GM18498 (cell line): ENCODE results near the gene PRTFDC1.
"Not testable (repeated sequence)": the region's sequence is repeated elsewhere in the genome, so short reads cannot be mapped to it uniquely, and the experiment has no call there.

Experiments used
- ATAC-seq: cut with Tn5 transposase; IDR thresholded peaks from one replicate; pipeline ENCODE4 v1.9.1; 2021; ENCODE audit warnings: mild to moderate bottlenecking, moderate library complexity; ENCODE audit not compliant: unreplicated experiment

PRTFDC1 gene

GRCh38 chr10:24952143-24952706 is at the start of gene PRTFDC1:
Gene PRTFDC1 (minus strand): TSS chr10:24952606. CDS start chr10:24952575, 31 bp downstream.
- peak; percentile 36 for ATAC-seq

GRCh38 chr10:24998044-24998443 is 45.6 kb upstream of the PRTFDC1 start:
- no peak for ATAC-seq

- ATAC-seq = no peak
Observed at GRCh38 chr10:24995072-24995471, 42.7 kb upstream of the PRTFDC1 start.

- ATAC-seq = no peak
Observed at GRCh38 chr10:24993237-24993958, 41.0 kb upstream of the PRTFDC1 start.

- ATAC-seq = no peak
Observed at GRCh38 chr10:24992512-24993133, 40.2 kb upstream of the PRTFDC1 start.

- no peak for ATAC-seq
Observed at GRCh38 chr10:24991298-24991697, 38.9 kb upstream of the PRTFDC1 start.

- no peak for ATAC-seq
Observed at GRCh38 chr10:24989867-24990266, 37.5 kb upstream of the PRTFDC1 start.

- no peak for ATAC-seq
Observed at GRCh38 chr10:24988831-24989640, 36.6 kb upstream of the PRTFDC1 start.

GRCh38 chr10:24984906-24985305 is 32.5 kb upstream of the PRTFDC1 start:
- ATAC-seq = no peak

- ATAC-seq = no peak
Observed at GRCh38 chr10:24983946-24984345, 31.5 kb upstream of the PRTFDC1 start.

- no peak for ATAC-seq
Observed at GRCh38 chr10:24983130-24983529, 30.7 kb upstream of the PRTFDC1 start.

GRCh38 chr10:24982319-24983112 is 30.1 kb upstream of the PRTFDC1 start:
- ATAC-seq = peak; percentile 70

- no peak for ATAC-seq
Observed at GRCh38 chr10:24981161-24981710, 28.8 kb upstream of the PRTFDC1 start.

GRCh38 chr10:24979685-24980084 is 27.3 kb upstream of the PRTFDC1 start:
- no peak for ATAC-seq

- no peak for ATAC-seq
Observed at GRCh38 chr10:24974976-24975375, 22.6 kb upstream of the PRTFDC1 start.

GRCh38 chr10:24973163-24973562 is 20.8 kb upstream of the PRTFDC1 start:
- no peak for ATAC-seq

- no peak for ATAC-seq
Observed at GRCh38 chr10:24971374-24971773, 19.0 kb upstream of the PRTFDC1 start.

- ATAC-seq = no peak
Observed at GRCh38 chr10:24969841-24970281, 17.5 kb upstream of the PRTFDC1 start.

- ATAC-seq = not testable (repeated sequence)
Observed at GRCh38 chr10:24968951-24969350, 16.5 kb upstream of the PRTFDC1 start.

GRCh38 chr10:24968349-24968748 is 15.9 kb upstream of the PRTFDC1 start:
- no peak for ATAC-seq
